ENCODE results near the gene ZNF683. TPM values are rescaled to one million over a fixed set of nuclear protein-coding genes. Genes with fewer than 3 reads are reported as not detected.
A peak's percentile ranks its signal among the peaks of the same experiment; 100 is the strongest.
"Not testable (repeated sequence)": the region's sequence is repeated elsewhere in the genome, so short reads cannot be mapped to it uniquely, and the experiment has no call there.

The ZNF683 gene
- total RNA-seq: 0.14 TPM
- long read RNA-seq: 0 reads

- ATAC-seq; DNase-seq (ENCODE audit: missing footprints); intact Hi-C loops (cut with DNase I): not testable (repeated sequence)
Observed at GRCh38 chr1:26372611-26373010, at the start of gene ZNF683. Gene ZNF683, minus strand, starts transcription at chr1:26372750. Its CDS starts 4,179 bp downstream, at chr1:26368571.

GRCh38 chr1:26419494-26419893 is 46.9 kb upstream of the ZNF683 start:
- intact Hi-C loops (cut with DNase I): no loop called here
- DNase-seq (ENCODE audit: missing footprints): no peak
- ATAC-seq: no peak

GRCh38 chr1:26418865-26419349 is 46.4 kb upstream of the ZNF683 start:
- DNase-seq (ENCODE audit: missing footprints): no peak
- intact Hi-C loops (cut with DNase I): no loop called here
- ATAC-seq: no peak

- intact Hi-C loops (cut with DNase I): no loop called here
- ATAC-seq (peak; percentile 65), DNase-seq (ENCODE audit: missing footprints) (peak; percentile 82)
Observed at GRCh38 chr1:26417111-26417759, 44.7 kb upstream of the ZNF683 start.

- no peak for ATAC-seq
- intact Hi-C loops (cut with DNase I): no loop called here
- no peak for DNase-seq (ENCODE audit: missing footprints)
Observed at GRCh38 chr1:26413031-26413430, 40.5 kb upstream of the ZNF683 start.

- ATAC-seq: no peak
- intact Hi-C loops (cut with DNase I): no loop called here
- no peak for DNase-seq (ENCODE audit: missing footprints)
Observed at GRCh38 chr1:26412180-26412840, 39.8 kb upstream of the ZNF683 start.

- ATAC-seq: no peak
- intact Hi-C loops (cut with DNase I): no loop called here
- no peak for DNase-seq (ENCODE audit: missing footprints)
Observed at GRCh38 chr1:26411624-26412074, 39.1 kb upstream of the ZNF683 start.

GRCh38 chr1:26410706-26411623 is 38.4 kb upstream of the ZNF683 start, which contains the start of gene LIN28A:
Gene LIN28A, plus strand, starts transcription at chr1:26410817. Its CDS starts 75 bp downstream, at chr1:26410892.
- DNase-seq (ENCODE audit: missing footprints) (no peak), ATAC-seq (no peak)
- intact Hi-C loops (cut with DNase I): no loop called here

GRCh38 chr1:26409191-26409807 is 36.7 kb upstream of the ZNF683 start:
- intact Hi-C loops (cut with DNase I): no loop called here
- DNase-seq (ENCODE audit: missing footprints): no peak
- ATAC-seq: no peak

GRCh38 chr1:26408604-26409003 is 36.1 kb upstream of the ZNF683 start:
- intact Hi-C loops (cut with DNase I): no loop called here
- DNase-seq (ENCODE audit: missing footprints) (peak; percentile 79), ATAC-seq (peak; percentile 85)

- no peak for DNase-seq (ENCODE audit: missing footprints)
- intact Hi-C loops (cut with DNase I): no loop called here
Observed at GRCh38 chr1:26405281-26405915, 32.8 kb upstream of the ZNF683 start.

GRCh38 chr1:26404641-26405040 is 32.1 kb upstream of the ZNF683 start:
- no peak for ATAC-seq
- intact Hi-C loops (cut with DNase I): no loop called here
- DNase-seq (ENCODE audit: missing footprints): no peak

More at GRCh38 chr1:26405281-26405915, 32.8 kb upstream of the ZNF683 start:
- no peak for ATAC-seq

- DNase-seq (ENCODE audit: missing footprints) (no peak), ATAC-seq (no peak)
- intact Hi-C loops (cut with DNase I): no loop called here
Observed at GRCh38 chr1:26403656-26404055, 31.1 kb upstream of the ZNF683 start.

GRCh38 chr1:26401891-26402290 is 29.3 kb upstream of the ZNF683 start:
- intact Hi-C loops (cut with DNase I): no loop called here
- ATAC-seq (no peak), DNase-seq (ENCODE audit: missing footprints) (no peak)

GRCh38 chr1:26399034-26399433 is 26.5 kb upstream of the ZNF683 start:
- ATAC-seq (no peak), DNase-seq (ENCODE audit: missing footprints) (no peak)
- intact Hi-C loops (cut with DNase I): no loop called here

GRCh38 chr1:26395754-26396153 is 23.2 kb upstream of the ZNF683 start:
- DNase-seq (ENCODE audit: missing footprints) (no peak), ATAC-seq (no peak)
- intact Hi-C loops (cut with DNase I): no loop called here

- DNase-seq (ENCODE audit: missing footprints) (no peak), ATAC-seq (no peak)
- intact Hi-C loops (cut with DNase I): no loop called here
Observed at GRCh38 chr1:26391450-26391849, 18.9 kb upstream of the ZNF683 start.

- ATAC-seq (no peak), DNase-seq (ENCODE audit: missing footprints) (no peak)
- intact Hi-C loops (cut with DNase I): no loop called here
Observed at GRCh38 chr1:26389604-26390247, 17.2 kb upstream of the ZNF683 start.
